Placental pericyte (primary cell): ENCODE measurements around the gene LRCH2. TPM values are rescaled to one million over a fixed set of nuclear protein-coding genes. Genes with fewer than 3 reads are reported as not detected.

ENCODE experiments used
- small RNA-seq: library from RNA; depleted of rRNA; stranded (forward); fragments of <200 nt; gene quantifications from one replicate; pipeline ENCODE3, GENCODE V24; 2012; ENCODE audit warnings: low replicate concordance
- total RNA-seq: library from RNA; depleted of rRNA; stranded (reverse); fragments of >200 nt; gene quantifications from 2 replicates; pipeline ENCODE4 v1.2.3, GENCODE V29; 2012

LRCH2 gene
- 7.4 and 13.1 TPM in 2 replicates for total RNA-seq

GRCh38 chrX:115233497-115234455 is at the start of gene LRCH2:
LRCH2 (minus strand) TSS chrX:115234096; CDS start chrX:115234041, 55 bp downstream.

GRCh38 chrX:115189110-115189509 is 44.8 kb downstream of the LRCH2 start, which contains the start of gene RBMXL3:
RBMXL3 (plus strand) TSS chrX:115189410; CDS start chrX:115189442, 32 bp downstream.

Small RNA genes lying within 50 kb of the gene (small RNA-seq; reads per million reads assigned to genes)
- gene RF00019 (not detected), gene SNORA35B (26.8 reads per million, percentile 97 among the genes with 10 or more reads in this experiment)

Other genes starting within 250 kb of the LRCH2 start
- 13.0 and 27.8 TPM in 2 replicates for gene IL13RA2, start 216.5 kb downstream of the LRCH2 start, total RNA-seq
- not detected in 2 replicates for gene RBMXL3, start 44.7 kb downstream of the LRCH2 start, total RNA-seq
- not detected in 2 replicates for gene LUZP4, start 55.6 kb upstream of the LRCH2 start, total RNA-seq